SK-N-SH treated with all-trans-retinoic acid at 6 μM for 48 hours (cell line): ENCODE data around the gene SMIM30.

Experiments
- CSDC2 ChIP-seq: fragments of 250-450 bp; sonication (Bioruptor Pico); IDR thresholded peaks from 2 replicates; pipeline ENCODE4 v1.5.0; 2020; ENCODE audit warnings: mild to moderate bottlenecking, moderate library complexity
- ESRRG ChIP-seq: fragments of 250-450 bp; sonication (Bioruptor Pico); IDR thresholded peaks from 2 replicates; pipeline ENCODE4 v1.6.1; 2021; ENCODE audit warnings: mild to moderate bottlenecking
- SNAI2 ChIP-seq: fragments of 250-450 bp; sonication (Bioruptor Pico); IDR thresholded peaks from 2 replicates; pipeline ENCODE4 v1.5.0; 2020; ENCODE audit warnings: mild to moderate bottlenecking, moderate library complexity
- TOX ChIP-seq: fragments of 250-450 bp; sonication (Bioruptor Pico); IDR thresholded peaks from 2 replicates; pipeline ENCODE4 v1.8.0; 2021; ENCODE audit warnings: mild to moderate bottlenecking, moderate library complexity, borderline replicate concordance
- TSHZ2 ChIP-seq: fragments of 250-450 bp; sonication (Bioruptor Pico); IDR thresholded peaks from 2 replicates; pipeline ENCODE4 v1.5.0; 2020; ENCODE audit warnings: mild to moderate bottlenecking, moderate library complexity

- TF ChIP-seq TSHZ2 (CRISPR knock-in tag): no peak
- TF ChIP-seq SNAI2 (CRISPR knock-in tag): no peak
- TF ChIP-seq ESRRG (CRISPR knock-in tag): no peak
- TF ChIP-seq CSDC2 (CRISPR knock-in tag): no peak
- no peak for TF ChIP-seq TOX
These were observed 23.4 kb upstream of the SMIM30 start for GRCh38 chr7:113141803-113142202.
